HG02840 (cell line): ENCODE results near the gene FGF5.
"Not testable (repeated sequence)": the region's sequence is repeated elsewhere in the genome, so short reads cannot be mapped to it uniquely, and the experiment has no call there.

Experiments used
- ATAC-seq: cut with Tn5 transposase; IDR thresholded peaks from one replicate; pipeline ENCODE4 v1.9.1; 2021; ENCODE audit warnings: mild to moderate bottlenecking, moderate library complexity, moderate number of reproducible peaks; ENCODE audit not compliant: unreplicated experiment, low FRiP score

Gene FGF5, protein sequence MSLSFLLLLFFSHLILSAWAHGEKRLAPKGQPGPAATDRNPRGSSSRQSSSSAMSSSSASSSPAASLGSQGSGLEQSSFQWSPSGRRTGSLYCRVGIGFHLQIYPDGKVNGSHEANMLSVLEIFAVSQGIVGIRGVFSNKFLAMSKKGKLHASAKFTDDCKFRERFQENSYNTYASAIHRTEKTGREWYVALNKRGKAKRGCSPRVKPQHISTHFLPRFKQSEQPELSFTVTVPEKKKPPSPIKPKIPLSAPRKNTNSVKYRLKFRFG

GRCh38 chr4:80266253-80266901, at the start of gene FGF5:
TSS of gene FGF5 (plus strand) at chr4:80266664. CDS start at chr4:80266825, 161 bp downstream.
- ATAC-seq = no peak

- no peak for ATAC-seq
Measured at GRCh38 chr4:80219301-80220025, 47.0 kb upstream of the FGF5 start.

GRCh38 chr4:80220711-80221110, 45.8 kb upstream of the FGF5 start:
- ATAC-seq = no peak

DNA sequence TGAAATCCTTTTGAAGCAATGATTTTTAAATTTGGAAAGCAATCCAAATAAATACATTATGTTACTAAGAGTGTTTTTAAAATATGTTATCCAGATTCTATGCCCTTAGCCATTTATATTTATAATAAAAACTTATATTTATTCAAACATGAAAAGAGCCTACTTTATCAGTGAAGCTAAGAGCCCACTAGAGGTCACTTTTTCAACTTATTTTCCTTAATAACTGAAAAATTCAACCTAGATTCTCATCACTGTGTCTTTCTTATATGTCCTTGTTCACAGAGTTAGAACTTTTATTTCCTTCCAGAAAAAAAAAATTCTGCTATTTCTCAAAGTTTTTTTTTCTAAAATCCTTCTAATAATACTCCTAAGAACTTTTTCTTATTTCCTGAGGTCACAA, 45.3 kb upstream of the FGF5 start:
- no peak for ATAC-seq

GRCh38 chr4:80225595-80225994, 40.9 kb upstream of the FGF5 start:
- ATAC-seq = no peak

GRCh38 chr4:80226094-80226493, 40.4 kb upstream of the FGF5 start:
- ATAC-seq = no peak

DNA sequence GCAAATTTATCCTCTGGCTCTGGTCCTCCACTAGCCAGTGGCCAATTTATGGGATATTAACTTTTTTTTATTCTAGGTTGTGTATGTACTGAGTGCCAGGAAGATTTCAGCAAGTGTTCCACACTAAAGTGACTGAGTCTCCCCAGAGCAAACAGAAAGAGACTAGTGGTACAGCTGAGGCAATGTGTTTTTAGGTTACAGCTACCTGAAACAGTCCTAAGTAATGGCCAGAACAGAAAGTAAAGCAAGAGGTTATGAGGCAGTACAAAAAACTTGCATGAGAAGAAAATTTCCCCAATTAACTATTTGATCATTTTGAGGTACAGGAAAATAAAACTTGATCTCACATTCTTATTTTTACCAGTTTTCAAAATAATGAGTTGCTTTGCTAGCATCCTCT, 38.0 kb upstream of the FGF5 start:
- no peak for ATAC-seq

DNA sequence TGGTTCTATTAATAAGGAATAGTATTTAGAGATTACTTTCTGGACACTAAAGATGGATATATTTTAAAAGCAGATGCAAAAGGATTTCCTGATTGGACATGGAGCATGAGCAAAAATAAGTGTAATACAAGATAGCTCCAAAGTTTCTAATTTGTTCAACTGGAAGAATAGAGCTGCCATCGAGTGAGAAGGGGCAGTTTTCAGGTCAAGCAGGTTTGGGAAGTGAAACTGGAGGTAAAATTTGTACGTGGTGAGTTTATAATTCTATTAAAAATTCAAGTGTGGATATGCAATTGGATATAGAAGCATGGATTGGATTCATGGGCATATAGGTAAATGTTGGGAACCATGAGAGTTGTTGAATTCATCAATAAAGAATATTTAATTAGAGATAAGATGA, 37.3 kb upstream of the FGF5 start:
- no peak for ATAC-seq

- ATAC-seq = peak; percentile 70
Measured at GRCh38 chr4:80229590-80229989, 36.9 kb upstream of the FGF5 start.

- no peak for ATAC-seq
Measured at GRCh38 chr4:80231180-80231579, 35.3 kb upstream of the FGF5 start.

DNA sequence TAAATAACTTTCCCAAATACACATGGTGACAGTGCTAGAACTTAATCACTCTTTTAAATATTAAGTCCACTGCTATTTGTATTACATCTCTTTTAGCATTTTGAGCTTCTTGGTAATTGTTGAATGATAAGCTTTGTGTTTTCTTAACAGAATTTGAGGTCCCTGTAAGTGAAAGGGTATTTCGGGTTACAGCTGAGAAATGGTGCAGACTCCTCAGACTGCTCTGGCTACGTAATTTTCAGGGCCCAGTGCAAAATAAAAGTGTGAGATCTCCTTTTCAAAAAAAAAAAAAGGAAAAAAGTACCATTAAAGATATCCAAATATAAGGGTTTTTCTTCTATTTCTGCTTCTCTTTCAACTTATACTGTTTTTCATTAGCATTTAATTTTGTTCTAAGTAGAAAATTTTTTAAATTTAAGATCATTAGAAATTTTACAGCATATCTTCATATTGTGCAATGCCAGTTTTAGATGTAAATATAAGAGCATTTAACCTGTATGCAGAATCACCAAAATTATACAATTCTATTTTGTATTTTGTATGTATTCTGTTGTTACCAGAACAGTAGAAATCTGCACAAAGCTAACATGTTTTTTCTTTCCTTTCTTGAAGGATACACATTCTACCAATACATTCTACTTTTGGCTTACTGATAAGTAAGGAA, 33.6 kb upstream of the FGF5 start:
- ATAC-seq = no peak

GRCh38 chr4:80233390-80233789, 33.1 kb upstream of the FGF5 start:
- ATAC-seq = no peak

- no peak for ATAC-seq
Measured at GRCh38 chr4:80235451-80235850, 31.0 kb upstream of the FGF5 start.

- no peak for ATAC-seq
Measured at GRCh38 chr4:80237992-80238391, 28.5 kb upstream of the FGF5 start.

GRCh38 chr4:80239480-80240150, 26.8 kb upstream of the FGF5 start:
- ATAC-seq = no peak

GRCh38 chr4:80240976-80241375, 25.5 kb upstream of the FGF5 start:
- no peak for ATAC-seq

DNA sequence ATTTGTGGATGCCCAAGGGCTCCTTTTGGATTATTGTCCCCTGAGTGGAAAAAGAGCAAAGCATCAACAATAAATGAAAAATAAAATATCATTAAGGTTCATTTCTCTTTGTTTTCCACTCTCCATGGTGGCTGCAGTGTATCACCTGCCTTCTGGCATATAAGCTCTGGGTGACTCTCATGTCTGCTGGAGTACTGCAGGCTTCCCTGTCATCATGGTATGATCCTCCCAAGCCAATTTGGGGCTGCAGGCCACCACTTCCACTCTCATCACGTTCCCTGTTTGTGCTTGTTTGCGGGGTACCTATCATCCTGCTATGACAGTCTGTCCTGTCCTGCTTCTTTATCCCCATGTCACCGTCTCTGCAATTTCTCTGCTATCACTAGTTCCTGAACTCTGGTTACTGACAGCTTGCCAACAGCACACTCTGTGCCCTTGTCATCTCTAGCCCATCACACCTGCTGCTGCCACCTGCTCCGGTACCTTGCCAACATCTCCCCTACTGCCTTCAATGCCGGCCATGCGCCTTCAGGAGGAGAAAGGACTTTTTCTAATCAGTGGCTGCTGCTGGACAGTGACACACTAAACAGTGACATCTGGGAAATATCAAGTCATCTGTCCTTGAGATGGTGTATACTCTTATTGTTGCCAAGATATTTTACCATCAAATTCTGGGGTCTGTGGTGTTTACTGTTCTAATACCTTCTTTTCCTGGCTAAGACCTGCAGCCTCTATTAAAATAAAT, 23.0 kb upstream of the FGF5 start:
- ATAC-seq = no peak

GRCh38 chr4:80247484-80247883, 19.0 kb upstream of the FGF5 start:
- not testable (repeated sequence) for ATAC-seq

DNA sequence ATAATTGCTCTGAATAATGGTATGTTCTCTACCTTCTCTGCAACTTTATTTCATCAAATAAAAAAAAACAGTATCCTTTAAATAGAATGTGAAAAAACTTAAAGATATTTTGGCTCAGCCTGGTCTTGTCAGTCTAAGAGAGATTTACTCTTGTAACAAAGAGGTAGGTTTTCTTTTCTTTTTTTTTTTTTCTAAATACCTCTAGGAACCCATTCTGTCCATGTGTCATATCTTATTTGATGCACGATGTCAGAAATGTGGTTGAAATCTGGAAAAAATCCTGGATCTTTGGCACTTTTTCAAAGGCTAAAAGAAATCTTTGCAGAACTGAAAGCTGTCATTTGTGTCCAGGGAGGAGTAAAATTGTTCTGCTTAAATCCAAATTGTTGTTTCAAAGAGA, 17.3 kb upstream of the FGF5 start:
- ATAC-seq = no peak

- ATAC-seq = no peak
Measured at GRCh38 chr4:80252427-80252826, 14.0 kb upstream of the FGF5 start.
